CD4-positive, alpha-beta T cell treated with Interleukin-10 for 1 hour (primary cell): ENCODE data around the gene RFC4.
"Not testable (repeated sequence)": the region's sequence is repeated elsewhere in the genome, so short reads cannot be mapped to it uniquely, and the experiment has no call there.

Experiments used
- DNase-seq: peaks from one replicate; pipeline ENCODE4 v3.0.0-alpha.2; 2020

RFC4 gene, protein sequence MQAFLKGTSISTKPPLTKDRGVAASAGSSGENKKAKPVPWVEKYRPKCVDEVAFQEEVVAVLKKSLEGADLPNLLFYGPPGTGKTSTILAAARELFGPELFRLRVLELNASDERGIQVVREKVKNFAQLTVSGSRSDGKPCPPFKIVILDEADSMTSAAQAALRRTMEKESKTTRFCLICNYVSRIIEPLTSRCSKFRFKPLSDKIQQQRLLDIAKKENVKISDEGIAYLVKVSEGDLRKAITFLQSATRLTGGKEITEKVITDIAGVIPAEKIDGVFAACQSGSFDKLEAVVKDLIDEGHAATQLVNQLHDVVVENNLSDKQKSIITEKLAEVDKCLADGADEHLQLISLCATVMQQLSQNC

DNA sequence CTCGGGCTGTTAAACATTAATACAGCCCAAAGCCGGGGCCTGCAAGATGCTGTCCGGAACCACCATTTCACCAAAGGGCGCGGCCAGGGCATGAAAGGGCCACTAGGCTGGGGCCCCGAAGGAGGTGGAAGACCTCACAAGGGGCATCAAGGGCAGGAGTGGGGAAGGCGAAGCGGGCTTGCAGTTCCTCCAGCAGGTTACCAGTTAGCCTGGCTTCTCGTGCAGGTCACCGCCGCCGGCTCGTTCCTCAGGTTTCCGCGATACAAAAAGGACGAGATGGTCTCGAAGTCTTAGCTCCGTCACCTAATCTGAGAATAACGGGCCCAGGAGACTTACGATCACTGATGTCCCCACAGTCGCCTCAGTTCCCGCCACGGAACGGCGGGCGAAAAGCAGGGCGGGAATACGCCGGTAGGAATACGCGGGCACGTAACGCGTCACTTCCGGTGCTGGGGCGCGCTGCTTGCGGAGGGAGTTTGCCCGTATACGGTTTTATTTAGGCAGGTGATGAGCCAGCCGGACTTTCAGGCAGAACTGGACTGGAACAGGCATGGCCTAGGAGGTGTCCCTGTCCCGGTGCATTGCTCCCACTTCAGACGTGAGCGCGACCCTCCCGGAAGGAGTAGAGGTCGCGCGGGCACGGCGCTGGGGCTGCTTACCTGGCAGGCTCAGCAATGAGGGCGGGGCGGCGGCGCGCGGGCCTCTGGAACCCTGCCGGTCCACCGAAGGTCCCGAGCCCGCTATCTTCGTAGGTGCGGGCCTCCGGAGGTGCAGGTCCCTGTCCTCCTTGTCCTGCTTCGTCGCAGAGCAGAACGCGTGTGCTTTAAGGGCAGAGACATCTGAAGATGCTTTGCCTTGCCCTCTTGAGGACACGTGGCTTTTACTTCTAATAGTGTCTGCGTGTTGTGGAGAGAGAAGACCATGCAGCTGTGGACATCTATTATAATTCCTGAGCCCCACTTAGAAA lies at the start of gene RFC4:
TSS of gene RFC4 (minus strand) at position 394 of the 967 bp plus-strand sequence. CDS start 1,769 bp downstream, outside the sequence.
- peak; percentile 83 for DNase-seq

DNA sequence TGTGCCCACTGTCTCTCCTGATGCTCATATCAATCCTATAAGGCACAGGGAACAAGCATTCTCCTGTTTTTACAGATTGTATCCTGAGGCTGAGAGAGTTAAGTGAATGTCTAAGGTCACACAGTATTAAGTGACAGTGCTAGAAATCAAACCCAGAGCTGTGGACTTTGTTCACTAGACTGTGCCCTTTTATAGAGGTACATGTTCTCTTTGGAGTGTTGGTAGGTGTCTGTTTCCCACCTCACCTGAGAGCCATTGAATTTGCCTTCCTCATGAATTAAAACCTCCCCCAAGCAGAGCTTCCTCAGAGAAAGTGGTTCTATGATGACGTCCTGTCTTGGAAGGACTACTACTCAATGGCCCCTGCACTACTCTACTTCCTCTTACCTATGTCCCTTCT lies 48.7 kb upstream of the RFC4 start:
- DNase-seq: no peak

- DNase-seq: no peak
Measured at GRCh38 chr3:186854146-186854545, 47.9 kb upstream of the RFC4 start.

GRCh38 chr3:186852994-186853393 lies 46.7 kb upstream of the RFC4 start:
- no peak for DNase-seq

DNA sequence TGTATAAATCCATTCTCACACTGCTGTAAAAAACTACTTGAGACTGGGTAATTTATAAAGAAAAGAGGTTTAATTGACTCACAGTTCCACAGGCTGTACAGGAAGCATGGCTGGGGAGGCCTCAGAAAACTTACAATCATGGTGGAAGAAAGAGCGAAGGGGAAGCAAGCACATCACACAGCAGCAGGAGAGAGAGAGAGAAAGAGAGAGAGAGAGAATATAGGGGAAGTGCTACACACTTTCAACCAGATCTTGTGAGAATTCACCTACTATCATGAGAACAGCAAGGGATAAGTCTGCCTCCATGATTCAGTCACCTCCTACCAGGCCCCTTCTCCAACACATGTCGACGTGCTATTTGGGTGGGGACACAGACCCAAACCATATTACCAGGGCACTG lies 45.6 kb upstream of the RFC4 start:
- not testable (repeated sequence) for DNase-seq

DNA sequence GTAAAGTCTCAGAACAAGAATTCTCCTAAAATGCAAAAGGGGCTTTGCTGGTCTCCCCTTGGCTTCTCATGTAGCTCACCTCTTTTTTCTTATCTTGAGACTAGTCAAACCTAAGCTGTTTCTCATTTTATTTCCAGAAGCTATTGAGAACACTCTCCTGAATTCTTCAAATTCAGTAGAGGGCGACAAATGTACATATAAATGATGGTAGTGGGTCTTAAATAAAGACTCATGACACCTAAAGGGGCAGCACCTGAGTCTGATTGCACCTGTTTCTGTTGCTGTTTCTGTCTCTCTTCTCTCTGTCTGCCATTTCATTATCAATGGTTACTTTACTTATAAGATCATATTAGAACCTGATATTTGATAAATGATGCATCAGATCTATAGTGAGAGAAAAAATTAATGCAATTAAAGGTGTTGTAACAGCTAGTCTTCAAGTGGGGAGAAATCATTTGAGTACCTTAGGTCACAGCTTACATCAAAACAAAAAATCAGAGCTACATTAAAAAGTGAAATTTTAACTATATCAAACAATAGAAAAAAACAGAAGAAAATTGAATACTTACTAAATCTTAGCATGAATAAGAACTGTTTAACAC lies 43.2 kb upstream of the RFC4 start:
- peak; percentile 76 for DNase-seq

DNA sequence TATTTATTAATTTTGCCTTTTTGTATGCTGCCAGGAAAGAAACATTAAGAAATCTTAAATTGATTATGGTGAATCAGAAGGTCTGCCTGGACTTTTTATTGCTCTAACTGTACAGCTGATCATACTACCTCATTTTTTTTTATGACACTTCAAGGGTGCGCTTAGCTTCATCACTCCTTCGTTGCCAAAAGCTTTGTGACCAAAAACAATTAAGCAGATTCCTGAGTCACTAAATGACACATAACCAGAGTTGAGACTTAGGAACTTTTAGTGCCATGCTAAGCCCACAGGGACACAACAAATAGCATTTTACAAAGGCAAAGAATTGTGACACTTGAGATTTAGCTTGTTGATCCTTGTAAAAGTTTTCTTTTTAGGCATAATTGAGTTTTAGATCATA lies 41.2 kb upstream of the RFC4 start:
- DNase-seq: no peak

- DNase-seq: no peak
Measured at GRCh38 chr3:186845756-186846155, 39.5 kb upstream of the RFC4 start.

DNA sequence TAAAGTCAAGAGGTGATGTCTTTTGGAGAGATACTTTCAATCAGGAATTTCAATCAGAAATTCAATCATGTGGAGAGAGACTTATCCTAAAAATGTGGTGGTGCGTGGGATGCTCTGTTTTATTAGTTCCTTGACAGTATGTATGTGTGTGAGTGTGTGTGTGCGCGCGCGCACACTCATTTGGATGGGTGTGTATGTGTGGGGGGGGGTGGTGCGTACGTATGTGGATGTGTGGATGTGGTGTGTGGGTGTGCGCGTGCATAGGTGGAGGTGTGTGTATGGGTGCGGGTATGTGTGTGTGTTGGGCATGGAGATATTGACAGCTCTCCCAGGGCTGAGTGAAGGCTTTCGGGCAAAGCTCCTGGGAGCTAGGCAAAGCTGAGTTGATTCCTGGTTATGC lies 38.6 kb upstream of the RFC4 start:
- no peak for DNase-seq

GRCh38 chr3:186843039-186843432 lies 36.8 kb upstream of the RFC4 start:
- no peak for DNase-seq

DNA sequence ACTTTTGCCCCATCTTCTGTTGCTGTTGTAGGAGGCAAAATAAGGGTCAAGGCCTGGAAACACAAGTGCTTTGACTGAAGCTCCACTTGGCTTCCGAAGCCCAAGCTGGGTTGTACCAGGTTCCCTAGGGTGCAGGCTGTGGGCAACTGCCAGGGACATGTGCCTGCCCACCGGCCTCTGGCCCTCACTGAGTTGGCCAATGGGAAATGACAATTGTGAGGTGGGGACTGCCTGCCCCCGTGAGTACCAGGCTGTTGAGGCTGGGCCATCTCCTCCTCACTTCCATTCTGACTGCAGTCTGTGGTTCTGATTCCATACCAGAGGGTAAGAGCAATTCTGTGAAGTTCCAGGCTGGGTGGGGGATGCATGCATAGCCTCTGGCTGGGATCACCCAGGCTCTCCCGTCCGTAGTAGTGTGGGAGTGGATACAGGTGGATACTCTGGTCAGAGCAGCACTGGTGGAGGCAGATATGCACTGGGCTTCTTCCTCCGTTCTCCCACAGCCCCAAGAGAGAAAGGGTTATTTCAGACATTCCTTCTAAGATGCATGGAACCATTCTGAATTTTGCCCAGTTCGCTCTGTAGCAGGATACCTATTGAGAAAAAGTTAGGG lies 36.2 kb upstream of the RFC4 start, which contains the start of gene ADIPOQ:
TSS of gene ADIPOQ (plus strand) at position 285 of the 613 bp plus-strand sequence. CDS start 10,349 bp downstream, outside the sequence.
- no peak for DNase-seq

DNA sequence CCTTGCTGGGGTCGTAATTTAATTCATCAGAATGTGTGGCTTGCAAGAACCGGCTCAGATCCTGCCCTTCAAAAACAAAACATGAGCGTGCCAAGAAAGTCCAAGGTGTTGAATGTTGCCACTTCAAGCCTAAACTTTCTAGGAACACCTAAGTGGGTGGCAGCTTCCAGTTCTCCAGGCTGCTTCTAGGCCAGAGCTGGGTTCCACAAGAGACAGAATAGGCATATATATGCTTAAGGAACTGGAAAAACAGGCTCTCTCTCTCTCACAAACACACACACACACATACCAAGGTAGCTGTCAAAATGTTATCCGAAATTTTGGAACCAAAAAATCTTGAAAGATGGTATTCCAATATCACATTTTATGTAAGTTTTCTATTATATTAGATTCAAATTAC lies 35.3 kb upstream of the RFC4 start:
- no peak for DNase-seq

DNA sequence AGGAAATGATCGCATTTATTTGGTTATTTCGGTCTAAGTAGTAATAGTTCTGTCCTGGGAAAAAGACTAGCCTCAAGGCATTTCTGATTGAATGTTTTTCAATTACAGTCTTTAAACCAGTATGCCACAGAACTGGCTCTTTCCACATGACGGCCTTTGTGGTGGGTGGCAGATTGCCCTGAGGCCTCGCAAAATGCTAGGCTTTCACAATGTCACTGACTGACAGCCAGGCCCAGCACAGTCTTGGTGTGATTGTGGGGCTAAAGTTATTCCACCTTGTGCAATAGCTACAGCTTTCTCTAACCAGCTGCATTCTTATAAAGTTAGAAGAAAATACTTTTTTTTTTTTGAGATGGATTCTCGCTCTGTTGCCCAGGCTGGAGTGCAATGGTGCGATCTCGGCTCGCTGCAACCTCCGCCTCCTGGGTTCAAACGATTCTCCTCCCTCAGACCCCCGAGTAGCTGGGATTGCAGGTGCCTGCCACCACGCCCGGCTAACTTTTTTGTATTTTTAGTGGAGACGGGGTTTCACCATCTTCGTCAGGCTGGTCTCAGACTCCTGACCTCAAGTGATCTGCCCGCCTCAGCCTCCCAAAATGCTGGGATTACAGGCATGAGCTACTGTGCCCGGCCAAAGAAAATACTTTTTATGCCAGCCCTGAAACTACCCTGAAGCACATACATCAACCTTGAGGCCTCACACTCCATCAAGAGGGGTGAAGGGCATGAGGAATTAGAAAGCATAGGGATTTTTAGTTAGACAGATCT lies 33.8 kb upstream of the RFC4 start:
- DNase-seq: no peak

- no peak for DNase-seq
Measured at GRCh38 chr3:186832276-186832675, 26.0 kb upstream of the RFC4 start.

GRCh38 chr3:186831798-186832197 lies 25.5 kb upstream of the RFC4 start:
- DNase-seq: no peak

DNA sequence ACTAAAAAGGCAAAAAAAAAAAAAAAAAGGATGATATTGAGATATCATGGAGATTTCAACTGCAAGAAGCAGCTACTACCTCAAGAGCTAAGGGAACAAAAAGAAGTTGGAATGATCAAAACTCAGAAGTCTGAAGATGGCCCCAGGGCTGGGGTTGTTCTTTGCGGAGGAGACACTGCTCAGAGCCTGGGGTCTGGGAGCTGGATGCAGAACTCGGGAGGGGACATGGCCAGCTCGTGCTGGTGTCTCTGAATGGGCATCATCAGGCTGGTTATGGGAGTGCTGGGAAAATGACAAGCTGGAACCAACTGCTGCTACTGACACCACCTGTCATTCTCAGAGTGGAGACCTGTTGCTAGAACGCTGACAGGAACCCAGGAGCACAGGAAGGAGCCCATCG lies 22.1 kb upstream of the RFC4 start:
- DNase-seq: no peak

DNA sequence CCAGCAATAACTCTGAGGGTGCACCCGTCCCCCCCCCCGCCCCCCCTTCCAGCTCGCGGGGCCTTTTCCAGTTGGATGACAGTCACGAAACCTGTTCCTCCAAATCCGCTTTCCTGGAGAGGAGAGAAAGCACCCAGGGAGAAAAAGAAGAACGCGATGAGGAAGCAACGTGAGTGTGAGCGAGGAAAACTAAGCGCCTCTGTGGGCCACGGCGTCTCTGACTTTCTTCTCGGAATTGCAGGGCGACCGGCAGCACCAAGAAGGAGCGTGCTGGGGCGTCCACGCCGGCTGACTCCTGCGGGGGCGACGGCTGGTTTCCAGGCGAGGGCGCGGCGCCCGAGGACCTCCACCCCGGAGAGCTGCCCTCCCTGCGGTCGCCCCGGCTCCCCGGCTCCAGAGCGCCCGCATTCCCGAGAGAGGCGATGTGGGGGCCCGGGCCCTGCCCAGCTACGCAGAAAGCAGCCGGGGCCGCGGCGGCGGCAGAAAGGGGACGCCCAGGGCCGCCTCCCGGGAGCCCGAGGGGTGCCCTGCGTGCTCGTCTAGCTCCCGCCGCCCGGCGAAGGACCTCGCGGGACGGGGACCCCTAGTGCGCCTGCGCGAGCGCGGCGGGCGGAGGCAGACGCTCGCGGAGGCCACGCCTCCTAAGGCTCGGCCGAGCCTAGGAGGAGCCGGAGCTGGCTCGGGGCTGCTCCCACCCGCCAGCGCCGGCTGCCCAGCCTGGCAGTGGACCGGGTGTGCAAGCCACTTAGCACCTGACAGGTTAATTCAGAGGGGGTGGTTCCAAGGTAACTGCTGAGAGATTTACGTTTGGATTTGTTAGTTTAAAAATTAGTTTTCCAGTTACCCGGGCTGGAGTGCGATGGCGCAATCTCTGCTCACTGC lies 20.9 kb upstream of the RFC4 start:
- DNase-seq: peak; percentile 90

DNA sequence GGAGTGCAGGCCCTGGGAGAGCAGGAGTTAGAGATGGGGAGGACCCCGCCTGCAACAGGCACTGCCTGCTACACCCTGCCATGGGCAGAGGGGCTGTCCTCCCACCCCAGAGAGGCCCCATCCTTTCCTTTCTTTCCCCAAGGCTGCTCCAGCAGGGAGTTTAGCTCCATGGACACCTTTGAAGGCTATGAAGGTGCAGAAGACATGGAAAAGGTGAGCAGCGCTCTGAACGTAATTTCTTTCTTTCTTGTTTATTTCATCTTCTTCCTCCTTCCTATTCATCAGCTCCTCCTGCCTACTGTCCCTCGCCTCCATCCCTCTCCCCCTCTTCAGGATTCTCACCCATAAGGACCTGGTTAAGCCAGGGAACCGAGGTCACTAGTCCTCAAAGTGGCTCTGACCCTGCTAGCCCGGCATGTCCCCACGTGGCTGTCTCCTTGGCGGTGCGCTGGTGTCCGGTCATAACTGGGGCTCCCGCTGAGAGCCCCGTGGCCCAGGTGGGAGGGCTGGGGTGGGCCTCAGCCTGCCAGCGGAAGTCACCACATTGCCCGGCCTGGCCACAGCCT lies 20.2 kb upstream of the RFC4 start:
- peak; percentile 32 for DNase-seq

DNA sequence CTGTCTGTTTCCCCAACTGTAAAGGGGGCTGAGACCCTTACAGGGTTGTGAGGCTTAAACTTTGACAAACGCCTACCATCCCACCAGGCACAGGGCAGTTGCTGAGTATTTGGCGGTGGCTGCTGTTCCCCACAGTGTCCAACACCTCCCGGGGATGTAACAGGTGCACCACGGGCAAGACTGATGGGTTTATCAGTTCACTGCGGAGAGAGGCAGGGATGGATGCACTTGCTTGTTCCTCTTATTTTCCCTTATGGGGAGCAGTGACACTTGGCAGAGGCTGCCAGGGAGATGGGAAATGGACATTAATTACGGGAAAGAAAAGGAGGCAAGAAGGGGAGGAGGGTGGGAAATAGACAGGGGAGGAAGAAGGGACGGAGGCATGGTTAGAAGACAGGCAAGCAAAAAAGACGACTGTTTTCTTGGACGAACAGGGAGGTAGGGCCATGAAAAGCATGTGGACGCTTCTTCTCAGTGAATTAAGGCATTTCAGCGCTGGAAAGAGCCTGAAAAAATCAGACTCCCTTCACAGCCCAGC lies 19.7 kb upstream of the RFC4 start:
- no peak for DNase-seq

- no peak for DNase-seq
Measured at GRCh38 chr3:186825294-186825821, 19.1 kb upstream of the RFC4 start.
